SU-DHL-6 (cell line): Measurements from ENCODE around the gene HCFC1.
A peak's percentile ranks its signal among the peaks of the same experiment; 100 is the strongest.

ENCODE experiments used
- H2AFZ ChIP-seq: fragments of 200-600 bp; sonication (generic); 2 replicates; pipeline ENCODE4 v1.6.1; 2014; ENCODE audit warnings: low read depth, mild to moderate bottlenecking, moderate library complexity, mixed read lengths, antibody characterized with exemption, low read length; ENCODE audit not compliant: severe bottlenecking
- H3F3A ChIP-seq: fragments of 200-600 bp; shearing (Covaris generic); 2 replicates; pipeline ENCODE4 v1.6.0; 2016; ENCODE audit warnings: antibody characterized with exemption, mild to moderate bottlenecking; ENCODE audit not compliant: insufficient read depth
- H3K27ac ChIP-seq: fragments of 200-600 bp; sonication (generic); 2 replicates; pipeline ENCODE4 v1.5.1; 2016; ENCODE audit warnings: low read depth, mild to moderate bottlenecking, low read length, moderate library complexity, mixed read lengths
- H3K27me3 ChIP-seq: fragments of 200-600 bp; sonication (generic), shearing (Covaris generic); 2 replicates; pipeline ENCODE4 v1.6.0; 2014; ENCODE audit warnings: mild to moderate bottlenecking, low read length
- H3K36me3 ChIP-seq: fragments of 200-600 bp; sonication (generic); 2 replicates; pipeline ENCODE4 v1.6.1; 2014; ENCODE audit warnings: mild to moderate bottlenecking, low read length, mixed read lengths
- H3K4me2 ChIP-seq: fragments of 300-600, 200-600 bp; shearing (Covaris generic), sonication (generic); 2 replicates; pipeline ENCODE4 v1.6.0; 2014; ENCODE audit warnings: low read length, low read depth, mild to moderate bottlenecking; ENCODE audit not compliant: poor library complexity, severe bottlenecking
- H3K4me3 ChIP-seq: fragments of 200-600 bp; sonication (generic); 2 replicates; pipeline ENCODE4 v1.5.1; 2014; ENCODE audit warnings: antibody characterized with exemption, low read length, mild to moderate bottlenecking, mixed read lengths; ENCODE audit not compliant: insufficient read depth, poor library complexity, severe bottlenecking
- H3K79me2 ChIP-seq: fragments of 200-600 bp; sonication (generic); 2 replicates; pipeline ENCODE4 v1.6.1; 2014; ENCODE audit warnings: mild to moderate bottlenecking, low read length, moderate library complexity; ENCODE audit not compliant: insufficient read depth
- H3K9ac ChIP-seq: fragments of 200-600 bp; sonication (generic); 2 replicates; pipeline ENCODE4 v1.7.0; 2014; ENCODE audit warnings: mild to moderate bottlenecking, low read length
- H3K9me2 ChIP-seq: fragments of 200-600 bp; sonication (generic); replicated peaks from 2 replicates; pipeline ENCODE4 v1.6.1; 2014; ENCODE audit warnings: low read length; ENCODE audit not compliant: insufficient read depth
- H3K9me3 ChIP-seq: fragments of 200-600 bp; sonication (generic); 2 replicates; pipeline ENCODE4 v1.6.1; 2014; ENCODE audit warnings: low read length, mixed read lengths; ENCODE audit not compliant: insufficient read depth
- H4K20me1 ChIP-seq: fragments of 200-600 bp; sonication (generic); 2 replicates; pipeline ENCODE4 v1.6.1; 2014; ENCODE audit warnings: low read depth, mild to moderate bottlenecking, antibody characterized with exemption, low read length, moderate library complexity, mixed read lengths
- EZH2phosphoT487 ChIP-seq: fragments of 200-600 bp; sonication (generic), shearing (Covaris generic); conservative IDR thresholded peaks from 2 replicates; pipeline ENCODE4 v1.6.1; 2018; ENCODE audit warnings: mild to moderate bottlenecking, antibody characterized with exemption, low read length, moderate library complexity, mixed read lengths
- TF ChIP-seq, protein P1 (sequence below): fragments of 200-600 bp; sonication (generic); IDR thresholded peaks from one replicate; pipeline ENCODE4 v1.5.1; 2017; ENCODE audit warnings: antibody characterized with exemption, mild to moderate bottlenecking, low read length, moderate library complexity; ENCODE audit not compliant: insufficient read depth, poor library complexity, severe bottlenecking

The HCFC1 gene

DNA sequence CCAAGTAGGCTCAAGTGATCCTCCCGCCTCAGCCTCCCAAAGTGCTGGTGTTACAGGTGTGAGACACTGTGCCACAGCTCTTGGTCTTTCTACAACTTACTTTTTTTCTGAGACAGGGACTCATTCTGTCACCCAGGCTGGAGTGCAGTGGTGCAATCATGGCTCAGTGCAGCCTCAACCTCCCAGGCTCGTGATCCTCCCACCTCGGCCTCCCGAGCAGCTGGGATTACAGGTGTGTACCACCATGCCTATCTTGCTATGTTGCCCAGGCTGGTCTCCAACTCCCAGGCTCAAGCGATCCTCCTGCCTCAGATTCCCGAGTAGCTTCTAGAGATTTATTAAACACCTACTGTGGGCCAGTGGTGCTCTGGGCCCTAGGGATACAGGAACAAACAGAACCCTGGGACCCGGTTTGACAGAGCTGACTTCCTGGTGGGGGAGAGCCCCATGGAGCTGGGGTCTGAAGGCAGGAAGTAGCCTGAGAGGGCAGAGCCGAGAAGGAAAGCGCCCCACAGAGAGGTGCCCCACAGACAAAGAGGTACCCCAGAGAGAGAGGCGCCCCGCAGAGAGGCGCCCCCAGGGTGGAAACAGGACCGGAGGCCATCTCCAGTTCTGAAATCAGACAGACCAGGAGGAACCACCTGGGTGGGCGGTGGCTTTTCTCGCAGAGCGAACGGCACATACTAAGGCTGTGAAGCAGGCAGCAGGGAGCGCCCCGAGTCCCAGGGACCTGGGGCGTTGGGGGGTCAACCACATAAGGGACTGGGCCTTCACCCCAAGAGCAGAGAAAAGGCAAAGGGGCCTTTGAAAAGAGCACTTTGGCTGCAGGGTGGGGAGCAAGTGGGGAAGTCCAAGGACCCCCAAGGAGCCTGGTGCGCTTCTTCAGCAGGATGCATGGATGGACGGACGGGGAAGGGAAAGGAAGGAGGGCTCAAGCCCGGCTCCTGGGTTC lies 43.1 kb upstream of the HCFC1 start:
- Histone ChIP-seq H3K4me3 (no peak overlapping the region), H3K4me2 (no peak overlapping the region), H3K9ac (no peak overlapping the region), H3K9me2 (no peaks in the 10 kb centered on the region), H3K27me3 (no peaks in the 10 kb centered on the region), H3K9me3 (no peaks in the 10 kb centered on the region), H3K36me3 (no peaks in the 10 kb centered on the region), H2AFZ (no peak overlapping the region), H3K27ac (no peak overlapping the region), H3K79me2 (peaks cover 15% of the 10 kb centered on the region; the same call in 1 of the 2 replicates), H4K20me1 (no peaks in the 10 kb centered on the region), H3F3A (no peaks in the 10 kb centered on the region)
- no peak for TF ChIP-seq EZH2phosphoT487

DNA sequence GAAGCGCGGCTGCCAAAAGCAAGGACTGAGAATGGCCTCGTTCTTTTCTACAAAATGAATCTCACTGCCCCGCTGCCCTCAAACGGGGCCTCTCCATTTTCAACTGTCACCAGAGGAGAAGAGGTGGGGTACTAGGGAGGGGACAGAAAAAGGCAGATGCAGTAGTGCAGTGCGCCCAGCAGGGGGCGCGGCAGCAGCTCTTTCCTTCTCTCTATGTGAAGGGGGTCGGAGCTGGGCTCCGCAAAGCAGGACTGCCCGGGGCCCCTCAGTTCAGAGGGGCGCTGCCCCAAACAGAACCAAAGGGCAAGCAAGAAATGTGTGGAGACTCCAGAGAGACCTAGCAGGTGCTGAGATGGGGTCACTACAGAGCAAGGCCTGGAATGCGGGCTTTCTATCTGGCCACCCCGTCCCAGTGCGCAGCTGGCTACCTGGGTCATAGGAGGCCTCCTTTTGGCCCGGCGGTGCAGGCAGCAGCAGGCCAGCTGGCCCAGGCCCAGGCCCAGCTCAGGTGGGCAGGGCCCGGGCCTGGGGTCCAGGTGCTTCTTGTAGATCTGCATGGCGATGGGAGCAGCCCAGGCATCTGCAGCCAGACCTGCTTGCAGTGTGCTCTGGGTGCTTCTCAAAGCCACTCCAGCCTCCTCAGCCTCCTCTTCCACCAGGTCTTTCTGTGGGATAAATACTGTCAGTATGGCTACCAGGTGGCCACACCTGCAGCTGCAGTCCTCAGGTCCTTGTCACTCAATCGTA lies 42.2 kb upstream of the HCFC1 start:
- Histone ChIP-seq H3K4me3 (no peak overlapping the region), H3K4me2 (no peak overlapping the region), H4K20me1 (no peaks in the 10 kb centered on the region), H3K9me2 (no peaks in the 10 kb centered on the region), H3K9ac (no peak overlapping the region), H3K36me3 (no peaks in the 10 kb centered on the region), H3K9me3 (no peaks in the 10 kb centered on the region), H3K27me3 (no peaks in the 10 kb centered on the region), H2AFZ (no peak overlapping the region), H3K27ac (no peak overlapping the region), H3K79me2 (peaks cover 11% of the 10 kb centered on the region; the same call in 1 of the 2 replicates), H3F3A (no peaks in the 10 kb centered on the region)
- TF ChIP-seq, protein P1, sequence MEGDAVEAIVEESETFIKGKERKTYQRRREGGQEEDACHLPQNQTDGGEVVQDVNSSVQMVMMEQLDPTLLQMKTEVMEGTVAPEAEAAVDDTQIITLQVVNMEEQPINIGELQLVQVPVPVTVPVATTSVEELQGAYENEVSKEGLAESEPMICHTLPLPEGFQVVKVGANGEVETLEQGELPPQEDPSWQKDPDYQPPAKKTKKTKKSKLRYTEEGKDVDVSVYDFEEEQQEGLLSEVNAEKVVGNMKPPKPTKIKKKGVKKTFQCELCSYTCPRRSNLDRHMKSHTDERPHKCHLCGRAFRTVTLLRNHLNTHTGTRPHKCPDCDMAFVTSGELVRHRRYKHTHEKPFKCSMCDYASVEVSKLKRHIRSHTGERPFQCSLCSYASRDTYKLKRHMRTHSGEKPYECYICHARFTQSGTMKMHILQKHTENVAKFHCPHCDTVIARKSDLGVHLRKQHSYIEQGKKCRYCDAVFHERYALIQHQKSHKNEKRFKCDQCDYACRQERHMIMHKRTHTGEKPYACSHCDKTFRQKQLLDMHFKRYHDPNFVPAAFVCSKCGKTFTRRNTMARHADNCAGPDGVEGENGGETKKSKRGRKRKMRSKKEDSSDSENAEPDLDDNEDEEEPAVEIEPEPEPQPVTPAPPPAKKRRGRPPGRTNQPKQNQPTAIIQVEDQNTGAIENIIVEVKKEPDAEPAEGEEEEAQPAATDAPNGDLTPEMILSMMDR, result peak; percentile 78
- TF ChIP-seq EZH2phosphoT487, result no peak

DNA sequence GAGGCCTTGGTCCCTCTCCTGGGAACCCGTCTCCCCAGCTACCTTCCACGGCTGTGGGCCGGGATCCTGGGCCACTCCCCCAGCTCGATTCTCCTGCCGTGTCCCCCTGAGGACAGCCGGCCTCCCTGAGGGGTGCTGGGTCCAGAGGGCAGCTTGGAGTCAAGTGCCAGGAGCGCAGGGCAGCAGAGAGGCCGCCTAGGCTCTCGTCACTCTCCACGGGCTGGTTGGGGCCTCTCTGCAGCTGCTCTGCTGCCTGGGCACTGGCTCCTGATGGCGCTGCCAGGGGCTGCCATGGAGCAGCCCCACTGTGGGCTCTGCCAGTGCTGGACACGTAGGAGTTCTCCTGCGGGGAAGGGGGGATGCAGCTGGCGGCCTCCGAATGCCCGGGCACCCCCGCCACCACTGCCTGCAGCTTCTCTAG lies 41.4 kb upstream of the HCFC1 start:
- no peaks in the 10 kb centered on the region for H3F3A ChIP-seq
- no peak overlapping the region for H3K27ac ChIP-seq
- H4K20me1 ChIP-seq, result no peaks in the 10 kb centered on the region

More for the DNA sequence above, 41.4 kb upstream of the HCFC1 start:
- Histone ChIP-seq H3K27me3 (no peaks in the 10 kb centered on the region), H3K9me2 (no peaks in the 10 kb centered on the region), H3K9ac (no peak overlapping the region), H3K4me3 (no peak overlapping the region), H3K79me2 (peaks cover 4% of the 10 kb centered on the region; the same call in 1 of the 2 replicates), H3K9me3 (no peaks in the 10 kb centered on the region), H2AFZ (no peak overlapping the region), H3K4me2 (no peak overlapping the region), H3K36me3 (no peaks in the 10 kb centered on the region)
- no peak for TF ChIP-seq EZH2phosphoT487
- TF ChIP-seq, protein P1, result no peak
